WTC11 (cell line): Measurements from ENCODE around the gene TUBB8. TPM values are rescaled to one million over a fixed set of nuclear protein-coding genes. Genes with fewer than 3 reads are reported as not detected.

Experiments used
- ATAC-seq: fragments of 200-7000 bp; cut with Tn5 transposase; 2 replicates; pipeline ENCODE4 v1.10.0; 2021; ENCODE audit warnings: mild to moderate bottlenecking, moderate library complexity
- CTCF ChIA-PET: fragments of 300-600 bp; sonication (Branson Sonifier 250); formaldehyde crosslinking; loops from one replicate; lab custom pipeline; 2021; ENCODE audit warnings: antibody characterized with exemption; lab: Charles Lee
- POLR2A ChIA-PET: fragments of 350-600 bp; sonication (Branson Sonifier 250); formaldehyde crosslinking; loops from one replicate; lab custom pipeline; 2021; ENCODE audit warnings: antibody characterized with exemption; lab: Charles Lee
- DNase-seq: peaks from one replicate; pipeline ENCODE4 v3.0.0; 2021; ENCODE audit warnings: low spot score
- H3K27ac Mint-ChIP-seq: 2 replicates; pipeline ENCODE4 v1.8.0; 2021; ENCODE audit warnings: mixed read lengths
- H3K27me3 Mint-ChIP-seq: 2 replicates; pipeline ENCODE4 v1.8.0; 2021; ENCODE audit warnings: low read depth, mild to moderate bottlenecking, moderate library complexity, mixed read lengths
- H3K36me3 Mint-ChIP-seq: 2 replicates; pipeline ENCODE4 v1.8.0; 2021; ENCODE audit warnings: mixed read lengths
- H3K4me1 Mint-ChIP-seq: 2 replicates; pipeline ENCODE4 v1.8.0; 2022; ENCODE audit warnings: mixed read lengths
- H3K4me3 Mint-ChIP-seq: 2 replicates; pipeline ENCODE4 v1.8.0; 2021; ENCODE audit warnings: mild to moderate bottlenecking, moderate library complexity, mixed read lengths
- H3K9me3 Mint-ChIP-seq: 2 replicates; pipeline ENCODE4 v1.8.0; 2021; ENCODE audit warnings: mixed read lengths
- FOXJ3 ChIP-seq: sonication (generic); formaldehyde crosslinking; IDR thresholded peaks from 2 replicates; pipeline ENCODE4 v1.9.0; 2021; ENCODE audit warnings: missing genetic modification reagents, mild to moderate bottlenecking, borderline replicate concordance
- FOXK1 ChIP-seq: sonication (generic); formaldehyde crosslinking; IDR thresholded peaks from 2 replicates; pipeline ENCODE4 v1.8.0; 2022; ENCODE audit warnings: mild to moderate bottlenecking, moderate library complexity, missing genetic modification reagents
- GTF2I ChIP-seq: fragments of 250-450 bp; sonication (Bioruptor Pico); conservative IDR thresholded peaks from 2 replicates; pipeline ENCODE4 v1.4.0; 2021; ENCODE audit warnings: mild to moderate bottlenecking
- HMGA2 ChIP-seq: fragments of 250-450 bp; sonication (Bioruptor Pico); IDR thresholded peaks from 2 replicates; pipeline ENCODE4 v1.4.0; 2021; ENCODE audit warnings: mild to moderate bottlenecking, moderate library complexity
- JAZF1 ChIP-seq: fragments of 250-450 bp; sonication (Bioruptor Pico); IDR thresholded peaks from 2 replicates; pipeline ENCODE4 v1.9.0; 2021; ENCODE audit warnings: moderate library complexity, mild to moderate bottlenecking, inconsistent platforms
- NFATC4 ChIP-seq: fragments of 250-450 bp; sonication (Bioruptor Pico); IDR thresholded peaks from 2 replicates; pipeline ENCODE4 v1.9.0; 2021; ENCODE audit warnings: mild to moderate bottlenecking
- NFE2L1 ChIP-seq: sonication (generic); formaldehyde crosslinking; IDR thresholded peaks from 2 replicates; pipeline ENCODE4 v1.8.1; 2023; ENCODE audit warnings: missing genetic modification reagents
- OVOL2 ChIP-seq: fragments of 250-450 bp; sonication (Bioruptor Pico); IDR thresholded peaks from 2 replicates; pipeline ENCODE4 v1.9.0; 2021; ENCODE audit warnings: mild to moderate bottlenecking, borderline replicate concordance
- PRRX2 ChIP-seq: fragments of 250-450 bp; sonication (Bioruptor Pico); IDR thresholded peaks from 2 replicates; pipeline ENCODE4 v1.8.0; 2021; ENCODE audit warnings: mild to moderate bottlenecking
- ZNF121 ChIP-seq: sonication (generic); formaldehyde crosslinking; IDR thresholded peaks from 2 replicates; pipeline ENCODE4 v1.8.0; 2023; ENCODE audit warnings: missing genetic modification reagents
- ZNF219 ChIP-seq: sonication (generic); formaldehyde crosslinking; IDR thresholded peaks from 2 replicates; pipeline ENCODE4 v1.8.0; 2023; ENCODE audit warnings: missing genetic modification reagents, mild to moderate bottlenecking, borderline replicate concordance
- ZNF232 ChIP-seq: sonication (generic); formaldehyde crosslinking; IDR thresholded peaks from 2 replicates; pipeline ENCODE4 v1.8.0; 2022; ENCODE audit warnings: mild to moderate bottlenecking, missing genetic modification reagents
- ZNF317 ChIP-seq: sonication (generic); formaldehyde crosslinking; IDR thresholded peaks from 2 replicates; pipeline ENCODE4 v1.8.1; 2023; ENCODE audit warnings: low read depth, mild to moderate bottlenecking, moderate library complexity, missing genetic modification reagents, borderline replicate concordance
- ZNF396 ChIP-seq: fragments of 250-450 bp; sonication (Bioruptor Pico); IDR thresholded peaks from 2 replicates; pipeline ENCODE4 v1.8.0; 2021; ENCODE audit warnings: mild to moderate bottlenecking, moderate library complexity, borderline replicate concordance
- ZNF416 ChIP-seq: fragments of 250-450 bp; sonication (Bioruptor Pico); IDR thresholded peaks from 2 replicates; pipeline ENCODE4 v1.9.0; 2021; ENCODE audit warnings: mild to moderate bottlenecking, inconsistent platforms
- ZNF671 ChIP-seq: fragments of 250-450 bp; sonication (Bioruptor Pico); IDR thresholded peaks from 2 replicates; pipeline ENCODE4 v1.8.0; 2021; ENCODE audit warnings: mild to moderate bottlenecking
- total RNA-seq: library from RNA; stranded (reverse); gene quantifications from 3 replicates; pipeline ENCODE4 v1.2.3, GENCODE V29; 2021
- TF ChIP-seq, protein P1 (sequence below): sonication (generic); formaldehyde crosslinking; IDR thresholded peaks from 2 replicates; pipeline ENCODE4 v1.8.1; 2023; ENCODE audit warnings: mild to moderate bottlenecking, missing genetic modification reagents
- TF ChIP-seq, protein P2 (sequence below): fragments of 250-450 bp; sonication (Bioruptor Pico); IDR thresholded peaks from 2 replicates; pipeline ENCODE4 v1.8.0; 2021; ENCODE audit warnings: mild to moderate bottlenecking
- TF ChIP-seq, protein P3 (sequence below): sonication (generic); formaldehyde crosslinking; IDR thresholded peaks from 2 replicates; pipeline ENCODE4 v1.8.1; 2023; ENCODE audit warnings: mild to moderate bottlenecking, missing genetic modification reagents, borderline replicate concordance
- TF ChIP-seq, protein P4 (sequence below): sonication (generic); formaldehyde crosslinking; IDR thresholded peaks from 2 replicates; pipeline ENCODE4 v1.8.1; 2023; ENCODE audit warnings: mild to moderate bottlenecking, missing genetic modification reagents, moderate library complexity
- TF ChIP-seq, protein P5 (sequence below): sonication (generic); formaldehyde crosslinking; IDR thresholded peaks from 2 replicates; pipeline ENCODE4 v1.8.1; 2023; ENCODE audit warnings: mild to moderate bottlenecking, missing genetic modification reagents, moderate library complexity
- TF ChIP-seq, protein P6 (sequence below): sonication (generic); formaldehyde crosslinking; IDR thresholded peaks from 2 replicates; pipeline ENCODE4 v1.8.0; 2022; ENCODE audit warnings: mild to moderate bottlenecking, missing genetic modification reagents
- TF ChIP-seq, protein P7 (sequence below): sonication (generic); formaldehyde crosslinking; IDR thresholded peaks from 2 replicates; pipeline ENCODE4 v1.8.1; 2022; ENCODE audit warnings: low read depth, missing genetic modification reagents, borderline replicate concordance
- TF ChIP-seq, protein P8 (sequence below): sonication (generic); formaldehyde crosslinking; conservative IDR thresholded peaks from 2 replicates; pipeline ENCODE4 v1.8.1; 2022; ENCODE audit warnings: mild to moderate bottlenecking, missing genetic modification reagents

The TUBB8 gene
- total RNA-seq, 1 experiment from 2014 or later: 2.3 TPM

DNA sequence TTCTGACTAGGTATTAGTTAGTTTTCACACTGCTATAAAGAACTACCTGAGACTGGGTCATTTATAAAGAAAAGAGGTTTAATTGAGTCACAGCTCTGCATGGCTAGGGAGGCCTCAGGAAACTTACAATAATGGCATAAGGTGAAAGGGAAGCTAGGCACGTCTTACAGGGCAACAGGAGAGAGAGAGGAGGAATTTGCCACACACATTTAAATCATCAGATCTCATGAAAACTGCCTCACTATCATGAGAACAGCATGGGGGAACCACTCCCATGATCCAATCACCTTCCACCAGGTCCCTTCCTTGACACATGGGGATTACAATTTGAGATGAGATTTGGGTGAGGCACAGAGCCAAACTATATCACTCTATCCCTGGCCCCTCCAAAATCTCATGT is 45.5 kb upstream of the TUBB8 start:
- Mint-ChIP-seq H3K4me1 (peaks cover 6% of the 10 kb centered on the region), H3K27me3 (peaks cover 26% of the 10 kb centered on the region), H3K9me3 (peaks cover 47% of the 10 kb centered on the region), H3K4me3 (no peak overlapping the region), H3K27ac (no peak overlapping the region), H3K36me3 (peaks cover 23% of the 10 kb centered on the region)
- CTCF ChIA-PET: no interaction called here
- no peak for ATAC-seq
- no peak for TF ChIP-seq ZNF416 (CRISPR knock-in tag)
- TF ChIP-seq ZNF671 (CRISPR knock-in tag): no peak
- no peak for TF ChIP-seq NFE2L1 (CRISPR knock-in tag)
- TF ChIP-seq ZNF219 (CRISPR knock-in tag): no peak
- TF ChIP-seq, protein P1, sequence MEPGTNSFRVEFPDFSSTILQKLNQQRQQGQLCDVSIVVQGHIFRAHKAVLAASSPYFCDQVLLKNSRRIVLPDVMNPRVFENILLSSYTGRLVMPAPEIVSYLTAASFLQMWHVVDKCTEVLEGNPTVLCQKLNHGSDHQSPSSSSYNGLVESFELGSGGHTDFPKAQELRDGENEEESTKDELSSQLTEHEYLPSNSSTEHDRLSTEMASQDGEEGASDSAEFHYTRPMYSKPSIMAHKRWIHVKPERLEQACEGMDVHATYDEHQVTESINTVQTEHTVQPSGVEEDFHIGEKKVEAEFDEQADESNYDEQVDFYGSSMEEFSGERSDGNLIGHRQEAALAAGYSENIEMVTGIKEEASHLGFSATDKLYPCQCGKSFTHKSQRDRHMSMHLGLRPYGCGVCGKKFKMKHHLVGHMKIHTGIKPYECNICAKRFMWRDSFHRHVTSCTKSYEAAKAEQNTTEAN (CRISPR knock-in tag): no peak
- TF ChIP-seq PRRX2: no peak
- TF ChIP-seq OVOL2 (CRISPR knock-in tag): no peak
- TF ChIP-seq, protein P2, sequence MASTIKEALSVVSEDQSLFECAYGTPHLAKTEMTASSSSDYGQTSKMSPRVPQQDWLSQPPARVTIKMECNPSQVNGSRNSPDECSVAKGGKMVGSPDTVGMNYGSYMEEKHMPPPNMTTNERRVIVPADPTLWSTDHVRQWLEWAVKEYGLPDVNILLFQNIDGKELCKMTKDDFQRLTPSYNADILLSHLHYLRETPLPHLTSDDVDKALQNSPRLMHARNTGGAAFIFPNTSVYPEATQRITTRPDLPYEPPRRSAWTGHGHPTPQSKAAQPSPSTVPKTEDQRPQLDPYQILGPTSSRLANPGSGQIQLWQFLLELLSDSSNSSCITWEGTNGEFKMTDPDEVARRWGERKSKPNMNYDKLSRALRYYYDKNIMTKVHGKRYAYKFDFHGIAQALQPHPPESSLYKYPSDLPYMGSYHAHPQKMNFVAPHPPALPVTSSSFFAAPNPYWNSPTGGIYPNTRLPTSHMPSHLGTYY (CRISPR knock-in tag): no peak
- TF ChIP-seq FOXK1 (CRISPR knock-in tag): no peak
- TF ChIP-seq JAZF1 (CRISPR knock-in tag): no peak
- TF ChIP-seq, protein P3, sequence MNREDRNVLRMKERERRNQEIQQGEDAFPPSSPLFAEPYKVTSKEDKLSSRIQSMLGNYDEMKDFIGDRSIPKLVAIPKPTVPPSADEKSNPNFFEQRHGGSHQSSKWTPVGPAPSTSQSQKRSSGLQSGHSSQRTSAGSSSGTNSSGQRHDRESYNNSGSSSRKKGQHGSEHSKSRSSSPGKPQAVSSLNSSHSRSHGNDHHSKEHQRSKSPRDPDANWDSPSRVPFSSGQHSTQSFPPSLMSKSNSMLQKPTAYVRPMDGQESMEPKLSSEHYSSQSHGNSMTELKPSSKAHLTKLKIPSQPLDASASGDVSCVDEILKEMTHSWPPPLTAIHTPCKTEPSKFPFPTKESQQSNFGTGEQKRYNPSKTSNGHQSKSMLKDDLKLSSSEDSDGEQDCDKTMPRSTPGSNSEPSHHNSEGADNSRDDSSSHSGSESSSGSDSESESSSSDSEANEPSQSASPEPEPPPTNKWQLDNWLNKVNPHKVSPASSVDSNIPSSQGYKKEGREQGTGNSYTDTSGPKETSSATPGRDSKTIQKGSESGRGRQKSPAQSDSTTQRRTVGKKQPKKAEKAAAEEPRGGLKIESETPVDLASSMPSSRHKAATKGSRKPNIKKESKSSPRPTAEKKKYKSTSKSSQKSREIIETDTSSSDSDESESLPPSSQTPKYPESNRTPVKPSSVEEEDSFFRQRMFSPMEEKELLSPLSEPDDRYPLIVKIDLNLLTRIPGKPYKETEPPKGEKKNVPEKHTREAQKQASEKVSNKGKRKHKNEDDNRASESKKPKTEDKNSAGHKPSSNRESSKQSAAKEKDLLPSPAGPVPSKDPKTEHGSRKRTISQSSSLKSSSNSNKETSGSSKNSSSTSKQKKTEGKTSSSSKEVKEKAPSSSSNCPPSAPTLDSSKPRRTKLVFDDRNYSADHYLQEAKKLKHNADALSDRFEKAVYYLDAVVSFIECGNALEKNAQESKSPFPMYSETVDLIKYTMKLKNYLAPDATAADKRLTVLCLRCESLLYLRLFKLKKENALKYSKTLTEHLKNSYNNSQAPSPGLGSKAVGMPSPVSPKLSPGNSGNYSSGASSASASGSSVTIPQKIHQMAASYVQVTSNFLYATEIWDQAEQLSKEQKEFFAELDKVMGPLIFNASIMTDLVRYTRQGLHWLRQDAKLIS (CRISPR knock-in tag): no peak
- no peak for TF ChIP-seq NFATC4
- TF ChIP-seq, protein P4, sequence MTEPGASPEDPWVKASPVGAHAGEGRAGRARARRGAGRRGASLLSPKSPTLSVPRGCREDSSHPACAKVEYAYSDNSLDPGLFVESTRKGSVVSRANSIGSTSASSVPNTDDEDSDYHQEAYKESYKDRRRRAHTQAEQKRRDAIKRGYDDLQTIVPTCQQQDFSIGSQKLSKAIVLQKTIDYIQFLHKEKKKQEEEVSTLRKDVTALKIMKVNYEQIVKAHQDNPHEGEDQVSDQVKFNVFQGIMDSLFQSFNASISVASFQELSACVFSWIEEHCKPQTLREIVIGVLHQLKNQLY: no peak
- no peak for TF ChIP-seq ZNF317
- TF ChIP-seq, protein P5, sequence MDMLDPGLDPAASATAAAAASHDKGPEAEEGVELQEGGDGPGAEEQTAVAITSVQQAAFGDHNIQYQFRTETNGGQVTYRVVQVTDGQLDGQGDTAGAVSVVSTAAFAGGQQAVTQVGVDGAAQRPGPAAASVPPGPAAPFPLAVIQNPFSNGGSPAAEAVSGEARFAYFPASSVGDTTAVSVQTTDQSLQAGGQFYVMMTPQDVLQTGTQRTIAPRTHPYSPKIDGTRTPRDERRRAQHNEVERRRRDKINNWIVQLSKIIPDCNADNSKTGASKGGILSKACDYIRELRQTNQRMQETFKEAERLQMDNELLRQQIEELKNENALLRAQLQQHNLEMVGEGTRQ (CRISPR knock-in tag): no peak
- POLR2A ChIA-PET: no interaction called here
- no peak for DNase-seq

DNA sequence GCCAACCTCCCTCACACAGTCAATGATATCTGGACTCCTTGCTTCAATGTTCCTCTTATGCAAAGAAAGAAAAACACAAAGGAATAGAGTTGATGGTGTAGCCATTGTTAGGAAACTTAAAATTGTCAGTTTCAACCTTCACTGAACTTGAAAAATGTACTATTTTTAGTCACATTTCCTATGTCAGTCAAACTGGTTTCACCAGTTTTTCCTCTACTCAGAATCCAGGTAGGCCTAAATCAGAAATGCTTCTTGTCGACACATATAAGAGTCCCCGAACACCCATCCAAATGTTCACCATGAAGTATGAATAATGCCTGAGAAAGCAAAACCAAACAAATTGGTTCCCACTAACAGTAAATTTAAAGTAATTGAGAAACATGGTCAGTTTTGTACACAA is 43.8 kb upstream of the TUBB8 start:
- Mint-ChIP-seq H3K4me1 (peaks cover 6% of the 10 kb centered on the region), H3K27me3 (peaks cover 14% of the 10 kb centered on the region), H3K27ac (no peak overlapping the region), H3K9me3 (peaks cover 30% of the 10 kb centered on the region), H3K36me3 (peaks cover 23% of the 10 kb centered on the region), H3K4me3 (no peak overlapping the region)
- ATAC-seq: no peak
- POLR2A ChIA-PET: no interaction called here
- CTCF ChIA-PET: no interaction called here
- no peak for DNase-seq
- TF ChIP-seq, protein P6, sequence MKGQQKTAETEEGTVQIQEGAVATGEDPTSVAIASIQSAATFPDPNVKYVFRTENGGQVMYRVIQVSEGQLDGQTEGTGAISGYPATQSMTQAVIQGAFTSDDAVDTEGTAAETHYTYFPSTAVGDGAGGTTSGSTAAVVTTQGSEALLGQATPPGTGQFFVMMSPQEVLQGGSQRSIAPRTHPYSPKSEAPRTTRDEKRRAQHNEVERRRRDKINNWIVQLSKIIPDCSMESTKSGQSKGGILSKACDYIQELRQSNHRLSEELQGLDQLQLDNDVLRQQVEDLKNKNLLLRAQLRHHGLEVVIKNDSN: no peak
- TF ChIP-seq ZNF232 (no peak), NFATC4 (no peak), FOXJ3 (CRISPR knock-in tag) (no peak), ZNF121 (CRISPR knock-in tag) (no peak), GTF2I (CRISPR knock-in tag) (no peak), HMGA2 (no peak), ZNF396 (CRISPR knock-in tag) (no peak)
- TF ChIP-seq, protein P7, sequence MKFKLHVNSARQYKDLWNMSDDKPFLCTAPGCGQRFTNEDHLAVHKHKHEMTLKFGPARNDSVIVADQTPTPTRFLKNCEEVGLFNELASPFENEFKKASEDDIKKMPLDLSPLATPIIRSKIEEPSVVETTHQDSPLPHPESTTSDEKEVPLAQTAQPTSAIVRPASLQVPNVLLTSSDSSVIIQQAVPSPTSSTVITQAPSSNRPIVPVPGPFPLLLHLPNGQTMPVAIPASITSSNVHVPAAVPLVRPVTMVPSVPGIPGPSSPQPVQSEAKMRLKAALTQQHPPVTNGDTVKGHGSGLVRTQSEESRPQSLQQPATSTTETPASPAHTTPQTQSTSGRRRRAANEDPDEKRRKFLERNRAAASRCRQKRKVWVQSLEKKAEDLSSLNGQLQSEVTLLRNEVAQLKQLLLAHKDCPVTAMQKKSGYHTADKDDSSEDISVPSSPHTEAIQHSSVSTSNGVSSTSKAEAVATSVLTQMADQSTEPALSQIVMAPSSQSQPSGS (CRISPR knock-in tag): no peak
- TF ChIP-seq, protein P8, sequence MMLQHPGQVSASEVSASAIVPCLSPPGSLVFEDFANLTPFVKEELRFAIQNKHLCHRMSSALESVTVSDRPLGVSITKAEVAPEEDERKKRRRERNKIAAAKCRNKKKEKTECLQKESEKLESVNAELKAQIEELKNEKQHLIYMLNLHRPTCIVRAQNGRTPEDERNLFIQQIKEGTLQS: no peak
